ENCODE data around the gene APPL2.

DNA sequence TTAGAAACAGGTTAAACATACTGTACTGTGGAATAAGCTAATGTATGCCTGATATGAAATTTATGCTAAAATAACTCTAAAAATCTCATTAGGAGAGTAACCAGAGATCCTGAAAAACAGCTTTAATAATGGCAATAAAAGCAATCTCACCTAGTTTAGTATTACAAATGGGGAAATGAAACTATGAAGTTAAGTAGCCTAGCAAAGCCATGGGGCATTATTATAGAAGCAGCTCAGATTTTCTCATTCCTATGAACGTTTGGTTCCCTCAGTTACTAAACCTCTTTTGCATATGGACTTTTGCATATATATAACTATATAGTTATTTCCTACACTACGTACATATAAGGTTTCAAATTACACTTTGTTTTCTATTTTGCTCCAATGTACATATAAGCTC is 25.0 kb upstream of the APPL2 start:
- TF ChIP-seq EZH2 (IDR thresholded peaks at IDR 0.05; ENCODE audit: insufficient read depth, poor library complexity, severe bottlenecking): no peak
- TF ChIP-seq EZH2phosphoT487 (IDR thresholded peaks at IDR 0.05; ENCODE audit: insufficient read depth, low read depth): no peak
